ENCODE results near the gene CMYA5. TPM values are rescaled to one million over a fixed set of nuclear protein-coding genes. Genes with fewer than 3 reads are reported as not detected.

Gene CMYA5
- total RNA-seq (36.5 and 87.2 TPM in 2 replicates), polyA plus RNA-seq (19.8 and 44.0 TPM in 2 replicates)

DNA sequence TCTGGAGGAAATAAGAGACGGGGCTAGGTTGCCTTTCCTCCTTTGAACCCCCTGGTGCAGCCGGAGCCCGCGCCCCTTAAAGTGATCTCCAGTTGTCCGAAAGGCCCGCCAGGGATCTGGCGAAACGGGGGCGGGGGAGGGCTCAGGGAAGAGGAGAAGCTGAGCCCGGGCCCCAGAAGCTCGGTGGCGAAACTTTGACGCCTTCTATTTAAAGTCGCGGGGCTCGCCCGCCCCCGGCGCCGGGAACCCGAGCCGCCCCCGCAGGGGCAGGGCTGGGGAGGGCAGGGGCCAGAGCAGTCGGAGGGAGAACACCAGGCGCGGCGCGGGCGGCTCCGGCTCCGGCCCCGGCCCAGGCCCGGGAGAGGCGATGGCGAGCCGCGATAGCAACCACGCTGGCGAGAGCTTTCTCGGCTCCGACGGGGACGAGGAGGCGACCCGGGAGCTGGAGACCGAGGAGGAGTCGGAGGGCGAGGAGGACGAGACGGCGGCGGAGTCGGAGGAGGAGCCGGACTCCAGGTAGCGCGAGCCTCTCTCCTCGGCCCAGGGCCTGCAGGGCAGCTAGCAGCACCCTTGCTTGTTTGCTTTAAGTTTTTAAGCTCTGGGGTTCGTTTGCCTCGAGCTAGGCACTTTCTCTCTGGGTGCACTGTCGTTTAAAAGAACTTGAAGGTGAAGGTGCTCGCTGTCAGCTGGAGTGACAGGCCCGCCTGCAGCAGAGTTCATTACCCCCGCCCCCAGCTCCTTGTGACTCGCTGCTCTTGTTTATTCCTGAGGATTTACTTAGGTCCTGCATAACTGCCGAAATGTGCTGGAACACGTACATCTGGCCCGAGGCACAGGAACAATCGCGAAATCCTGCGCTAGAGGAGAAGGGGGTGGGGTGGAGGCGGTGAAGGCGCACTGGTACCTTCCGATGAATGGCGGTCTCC, at the start of gene CMYA5:
TSS of gene CMYA5 (plus strand) at position 296 of the 926 bp plus-strand sequence. CDS start at position 368, 72 bp downstream.
- Histone ChIP-seq H3K36me3 (no peaks in the 10 kb centered on the region), H3K4me3 (peak within 1 kb of the TSS; percentile 47), H3K27me3 (no peaks in the 10 kb centered on the region), H3K27ac (peak within 1 kb of the TSS; percentile 96), H3K4me1 (ENCODE audit: low read depth) (peaks cover 31% of the 10 kb centered on the region), H3K9me3 (ENCODE audit: low read depth) (no peaks in the 10 kb centered on the region)
- DNase-seq (ENCODE audit: low read depth in 1 of 2, low spot score in 1 of 2), result peak; percentile 44 to 68
- TF ChIP-seq, protein P1, sequence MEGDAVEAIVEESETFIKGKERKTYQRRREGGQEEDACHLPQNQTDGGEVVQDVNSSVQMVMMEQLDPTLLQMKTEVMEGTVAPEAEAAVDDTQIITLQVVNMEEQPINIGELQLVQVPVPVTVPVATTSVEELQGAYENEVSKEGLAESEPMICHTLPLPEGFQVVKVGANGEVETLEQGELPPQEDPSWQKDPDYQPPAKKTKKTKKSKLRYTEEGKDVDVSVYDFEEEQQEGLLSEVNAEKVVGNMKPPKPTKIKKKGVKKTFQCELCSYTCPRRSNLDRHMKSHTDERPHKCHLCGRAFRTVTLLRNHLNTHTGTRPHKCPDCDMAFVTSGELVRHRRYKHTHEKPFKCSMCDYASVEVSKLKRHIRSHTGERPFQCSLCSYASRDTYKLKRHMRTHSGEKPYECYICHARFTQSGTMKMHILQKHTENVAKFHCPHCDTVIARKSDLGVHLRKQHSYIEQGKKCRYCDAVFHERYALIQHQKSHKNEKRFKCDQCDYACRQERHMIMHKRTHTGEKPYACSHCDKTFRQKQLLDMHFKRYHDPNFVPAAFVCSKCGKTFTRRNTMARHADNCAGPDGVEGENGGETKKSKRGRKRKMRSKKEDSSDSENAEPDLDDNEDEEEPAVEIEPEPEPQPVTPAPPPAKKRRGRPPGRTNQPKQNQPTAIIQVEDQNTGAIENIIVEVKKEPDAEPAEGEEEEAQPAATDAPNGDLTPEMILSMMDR (IDR thresholded peaks at IDR 0.05; ENCODE audit: low read depth, low read length), result no peak

- H3K27ac ChIP-seq, result no peak overlapping the region
- no peaks in the 10 kb centered on the region for H3K4me1 ChIP-seq (ENCODE audit: low read depth)
- H3K9me3 ChIP-seq (ENCODE audit: low read depth), result no peaks in the 10 kb centered on the region
- peak in 1 of 2 donors; percentile 4 for DNase-seq (ENCODE audit: low read depth in 1 of 2, low spot score in 1 of 2)
- TF ChIP-seq, protein P1 (IDR thresholded peaks at IDR 0.05; ENCODE audit: low read depth, low read length), result no peak
- peaks cover 23% of the 10 kb centered on the region for H3K36me3 ChIP-seq
- no peak overlapping the region for H3K4me3 ChIP-seq
- H3K27me3 ChIP-seq, result no peaks in the 10 kb centered on the region
Observed at GRCh38 chr5:79640571-79641055, 49.0 kb upstream of the CMYA5 start.

GRCh38 chr5:79641414-79641813, 48.2 kb upstream of the CMYA5 start:
- H3K9me3 ChIP-seq (ENCODE audit: low read depth), result no peaks in the 10 kb centered on the region
- TF ChIP-seq, protein P1 (IDR thresholded peaks at IDR 0.05; ENCODE audit: low read depth, low read length), result no peak
- H3K27ac ChIP-seq, result no peak overlapping the region
- no peak overlapping the region for H3K4me3 ChIP-seq
- peak in 1 of 2 donors; percentile 6 for DNase-seq (ENCODE audit: low read depth in 1 of 2, low spot score in 1 of 2)
- H3K27me3 ChIP-seq, result no peaks in the 10 kb centered on the region
- H3K4me1 ChIP-seq (ENCODE audit: low read depth), result no peaks in the 10 kb centered on the region
- H3K36me3 ChIP-seq, result peaks cover 29% of the 10 kb centered on the region

- Histone ChIP-seq H3K4me1 (ENCODE audit: low read depth) (no peaks in the 10 kb centered on the region), H3K4me3 (no peak overlapping the region), H3K27me3 (no peaks in the 10 kb centered on the region), H3K27ac (no peak overlapping the region), H3K9me3 (ENCODE audit: low read depth) (no peaks in the 10 kb centered on the region), H3K36me3 (peaks cover 34% of the 10 kb centered on the region)
- DNase-seq (ENCODE audit: low read depth in 1 of 2, low spot score in 1 of 2), result peak in 1 of 2 donors; percentile 4
- TF ChIP-seq, protein P1 (IDR thresholded peaks at IDR 0.05; ENCODE audit: low read depth, low read length), result no peak
Observed at GRCh38 chr5:79642210-79642609, 47.4 kb upstream of the CMYA5 start.

- Histone ChIP-seq H3K4me3 (no peak overlapping the region), H3K9me3 (ENCODE audit: low read depth) (no peaks in the 10 kb centered on the region), H3K36me3 (peaks cover 20% of the 10 kb centered on the region), H3K27me3 (no peaks in the 10 kb centered on the region), H3K27ac (no peak overlapping the region), H3K4me1 (ENCODE audit: low read depth) (no peaks in the 10 kb centered on the region)
- no peak for DNase-seq (ENCODE audit: low read depth in 1 of 2, low spot score in 1 of 2)
- TF ChIP-seq, protein P1 (IDR thresholded peaks at IDR 0.05; ENCODE audit: low read depth, low read length), result no peak
Observed at GRCh38 chr5:79653843-79654242, 35.8 kb upstream of the CMYA5 start.
